ENCODE results near the gene PRTN3.
"Not testable (repeated sequence)": the region's sequence is repeated elsewhere in the genome, so short reads cannot be mapped to it uniquely, and the experiment has no call there.

Gene PRTN3

GRCh38 chr19:884420-885211 lies 43.8 kb downstream of the PRTN3 start:
- DNase-seq, result no peak

- DNase-seq, result no peak
These were observed 44.9 kb downstream of the PRTN3 start for GRCh38 chr19:885536-886224.

GRCh38 chr19:887072-887471 lies 46.3 kb downstream of the PRTN3 start:
- DNase-seq, result no peak

- DNase-seq, result no peak
These were observed 46.8 kb downstream of the PRTN3 start for GRCh38 chr19:887599-887998.

- no peak for DNase-seq
These were observed 48.0 kb downstream of the PRTN3 start for GRCh38 chr19:888581-889385.

- DNase-seq, result no peak
These were observed 49.0 kb downstream of the PRTN3 start for GRCh38 chr19:889662-890295.

GRCh38 chr19:890831-891230 lies 50.0 kb downstream of the PRTN3 start:
- no peak for DNase-seq

GRCh38 chr19:891421-892200 lies 50.8 kb downstream of the PRTN3 start:
- not testable (repeated sequence) for DNase-seq

GRCh38 chr19:892243-892893 lies 51.6 kb downstream of the PRTN3 start:
- no peak for DNase-seq

- peak; percentile 82 for DNase-seq
These were observed 52.3 kb downstream of the PRTN3 start, which contains the start of the genes MED16 and RNU6-9 for GRCh38 chr19:892894-893689. Gene MED16 (minus strand): TSS chr19:893187. CDS start chr19:891131, 2,056 bp downstream. Gene RNU6-9 (plus strand): TSS chr19:893484.

GRCh38 chr19:896434-896833 lies 55.6 kb downstream of the PRTN3 start:
- DNase-seq, result no peak

- no peak for DNase-seq
These were observed 56.2 kb downstream of the PRTN3 start for GRCh38 chr19:896999-897398.

- no peak for DNase-seq
These were observed 56.7 kb downstream of the PRTN3 start for GRCh38 chr19:897442-898039.
